Activated CD4-positive, alpha-beta T cell treated with anti-CD3 and anti-CD28 coated beads, Interleukin-10, Interleukin-2, amounts not matched to agents 100 ng/mL and 50 ng/mL, durations not matched to agents 16 hours and 8 hours (primary cell): ENCODE measurements around the gene BRWD1.

Experiments used
- DNase-seq: peaks from one replicate; pipeline ENCODE4 v3.0.0-alpha.2; 2020

The BRWD1 gene

GRCh38 chr21:39196310-39196709 lies 117.1 kb downstream of the BRWD1 start:
- DNase-seq = no peak

- no peak for DNase-seq
Measured at GRCh38 chr21:39193380-39193779, 120.1 kb downstream of the BRWD1 start.

- DNase-seq = peak; percentile 51
Measured at GRCh38 chr21:39189857-39190604, 123.4 kb downstream of the BRWD1 start.

GRCh38 chr21:39188521-39189139 lies 124.8 kb downstream of the BRWD1 start:
- no peak for DNase-seq

GRCh38 chr21:39187141-39187540 lies 126.3 kb downstream of the BRWD1 start:
- no peak for DNase-seq

GRCh38 chr21:39186676-39187075 lies 126.8 kb downstream of the BRWD1 start:
- DNase-seq = no peak

GRCh38 chr21:39185157-39185556 lies 128.3 kb downstream of the BRWD1 start:
- no peak for DNase-seq

GRCh38 chr21:39184050-39184980 lies 129.1 kb downstream of the BRWD1 start:
- peak; percentile 20 for DNase-seq

- peak; percentile 97 for DNase-seq
Measured at GRCh38 chr21:39183272-39184049, 130.0 kb downstream of the BRWD1 start, which contains the start of gene PSMG1. TSS of gene PSMG1 (minus strand) at chr21:39183451. CDS start at chr21:39183385, 66 bp downstream.

GRCh38 chr21:39182484-39183271 lies 130.8 kb downstream of the BRWD1 start:
- peak; percentile 9 for DNase-seq

- peak; percentile 8 for DNase-seq
Measured at GRCh38 chr21:39182016-39182415, 131.4 kb downstream of the BRWD1 start.

GRCh38 chr21:39181205-39181818 lies 132.1 kb downstream of the BRWD1 start:
- DNase-seq = peak; percentile 31

- peak; percentile 28 for DNase-seq
Measured at GRCh38 chr21:39180429-39181019, 132.9 kb downstream of the BRWD1 start.

- DNase-seq = no peak
Measured at GRCh38 chr21:39178421-39178820, 135.0 kb downstream of the BRWD1 start.

GRCh38 chr21:39176271-39176709 lies 137.1 kb downstream of the BRWD1 start:
- no peak for DNase-seq

GRCh38 chr21:39175665-39176064 lies 137.8 kb downstream of the BRWD1 start:
- DNase-seq = no peak

- DNase-seq = no peak
Measured at GRCh38 chr21:39175154-39175553, 138.3 kb downstream of the BRWD1 start.

GRCh38 chr21:39173716-39174680 lies 139.4 kb downstream of the BRWD1 start:
- DNase-seq = no peak

- DNase-seq = no peak
Measured at GRCh38 chr21:39169906-39170305, 143.5 kb downstream of the BRWD1 start.
